ENCODE results near the gene NCBP2.
A peak's percentile ranks its signal among the peaks of the same experiment; 100 is the strongest.

Gene NCBP2

DNA sequence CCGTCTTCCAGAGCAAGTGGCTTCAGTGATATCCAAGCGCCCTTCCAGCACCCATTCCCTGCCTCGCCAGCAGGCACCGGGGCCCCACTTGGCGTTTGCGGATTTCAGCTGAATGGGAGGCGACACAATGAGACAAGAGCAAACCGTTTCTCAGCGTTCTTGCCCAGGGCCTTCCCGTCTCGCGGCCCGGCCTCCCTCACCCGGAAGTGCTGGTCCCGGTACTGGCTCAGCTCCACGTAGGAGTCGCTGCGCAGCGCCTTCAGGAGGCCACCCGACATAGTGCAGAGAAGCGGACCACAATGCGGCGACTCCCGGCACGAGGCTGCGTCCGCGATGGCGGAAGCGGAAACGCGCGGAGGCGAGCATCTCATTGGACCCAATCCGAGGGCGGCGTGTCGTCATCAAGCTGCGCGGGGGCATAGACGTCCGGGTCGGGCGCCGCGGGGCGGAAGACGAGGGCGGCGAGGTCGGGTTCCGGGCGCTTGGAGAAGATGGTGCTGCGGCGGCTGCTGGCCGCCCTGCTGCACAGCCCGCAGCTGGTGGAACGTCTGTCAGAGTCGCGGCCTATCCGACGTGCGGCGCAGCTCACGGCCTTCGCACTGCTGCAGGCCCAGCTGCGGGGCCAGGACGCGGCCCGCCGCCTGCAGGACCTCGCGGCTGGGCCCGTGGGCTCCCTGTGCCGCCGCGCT, at the start of gene NCBP2:
NCBP2 (minus strand) TSS at position 303 of the 689 bp plus-strand sequence; CDS start at position 278, 25 bp downstream.
- DNase-seq (ENCODE audit: low read depth): peak; percentile 95

DNA sequence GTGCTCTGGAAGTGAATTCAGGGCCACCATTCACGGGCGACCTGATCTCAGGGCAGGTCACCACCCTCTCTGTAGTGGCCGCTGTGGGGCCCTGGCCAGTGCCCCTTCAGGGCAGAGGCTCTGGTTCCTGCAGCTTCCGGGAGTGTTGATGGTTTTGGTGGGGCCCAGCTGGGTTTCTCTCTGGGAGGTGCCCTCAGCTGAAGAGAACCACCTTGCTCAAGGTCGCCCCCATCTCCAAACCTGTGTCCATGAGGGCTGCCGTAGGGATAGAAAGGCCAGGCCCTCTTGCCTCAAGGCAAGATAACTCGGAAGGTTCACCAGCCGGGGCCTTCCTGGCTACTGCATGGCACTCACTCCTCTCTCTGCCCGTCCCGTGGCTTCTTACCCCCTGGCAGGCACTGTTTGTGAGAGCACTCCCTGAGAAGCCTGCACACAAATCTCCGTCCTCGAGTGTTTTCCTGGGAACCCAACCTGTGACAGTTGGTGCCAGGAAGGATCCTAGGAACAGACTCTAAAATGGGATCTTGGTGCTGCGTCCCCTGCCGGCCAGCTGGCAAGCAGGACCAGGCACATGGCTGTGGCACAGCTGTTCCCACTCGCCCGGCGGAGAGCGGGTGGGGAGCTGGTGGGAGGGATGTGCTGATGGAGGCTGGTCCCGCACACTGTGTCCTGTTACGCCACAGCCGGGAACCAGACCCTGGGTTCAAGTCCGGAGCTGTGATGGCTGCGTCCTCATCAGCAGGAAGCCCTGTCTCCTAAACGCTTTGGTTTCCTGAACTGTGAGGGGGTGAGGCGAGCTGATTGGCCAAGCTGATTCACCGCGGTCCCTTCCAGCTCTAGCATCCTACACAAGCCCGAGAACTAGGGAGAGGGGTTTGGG, 49.5 kb upstream of the NCBP2 start:
- DNase-seq (ENCODE audit: low read depth): no peak

DNA sequence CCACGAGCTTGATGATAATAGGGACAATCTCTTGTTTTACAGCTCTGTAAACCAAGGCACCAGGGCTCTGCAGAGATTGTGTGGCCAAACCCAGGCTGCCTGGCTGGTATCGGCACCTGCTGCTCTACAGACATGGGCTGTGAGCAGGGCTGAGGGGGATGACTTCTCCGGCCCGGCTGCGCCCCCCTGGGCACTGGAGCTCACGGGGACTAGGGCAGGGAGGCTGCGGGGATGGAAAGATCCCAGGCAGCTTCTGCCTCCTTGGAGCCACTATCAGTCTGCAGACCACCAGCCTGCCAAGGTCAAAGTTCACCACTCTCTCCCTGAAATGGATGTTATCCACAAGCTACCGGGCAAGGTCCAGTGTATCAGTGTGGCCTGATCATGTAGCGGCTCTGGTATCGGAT, 48.3 kb upstream of the NCBP2 start:
- DNase-seq (ENCODE audit: low read depth): no peak

DNA sequence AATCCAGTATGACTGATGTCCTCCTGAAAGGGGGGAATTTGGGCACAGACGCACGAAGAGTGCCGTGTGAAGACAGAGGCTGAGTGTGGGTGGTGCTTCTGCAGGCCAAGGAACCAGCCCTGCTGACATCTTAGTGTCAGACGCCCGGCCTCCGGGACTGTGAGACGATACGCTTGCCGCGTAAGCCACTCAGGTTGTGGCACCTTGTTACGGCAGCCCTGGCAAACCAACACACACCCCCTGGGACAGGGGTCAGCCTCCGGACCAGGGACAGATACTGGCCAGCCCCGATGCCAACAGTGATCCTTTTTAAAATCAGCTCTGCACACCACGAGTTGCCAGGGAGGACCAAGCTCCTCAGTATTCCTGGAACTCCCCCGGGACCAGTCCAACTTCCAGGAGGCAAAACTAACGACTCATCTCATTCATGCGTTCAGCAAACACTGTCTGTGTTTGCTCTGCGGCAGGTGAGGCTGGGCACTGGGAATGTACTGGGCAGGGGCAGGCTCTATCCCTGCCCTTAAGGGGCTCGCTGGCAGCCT, 47.5 kb upstream of the NCBP2 start:
- DNase-seq (ENCODE audit: low read depth): no peak

DNA sequence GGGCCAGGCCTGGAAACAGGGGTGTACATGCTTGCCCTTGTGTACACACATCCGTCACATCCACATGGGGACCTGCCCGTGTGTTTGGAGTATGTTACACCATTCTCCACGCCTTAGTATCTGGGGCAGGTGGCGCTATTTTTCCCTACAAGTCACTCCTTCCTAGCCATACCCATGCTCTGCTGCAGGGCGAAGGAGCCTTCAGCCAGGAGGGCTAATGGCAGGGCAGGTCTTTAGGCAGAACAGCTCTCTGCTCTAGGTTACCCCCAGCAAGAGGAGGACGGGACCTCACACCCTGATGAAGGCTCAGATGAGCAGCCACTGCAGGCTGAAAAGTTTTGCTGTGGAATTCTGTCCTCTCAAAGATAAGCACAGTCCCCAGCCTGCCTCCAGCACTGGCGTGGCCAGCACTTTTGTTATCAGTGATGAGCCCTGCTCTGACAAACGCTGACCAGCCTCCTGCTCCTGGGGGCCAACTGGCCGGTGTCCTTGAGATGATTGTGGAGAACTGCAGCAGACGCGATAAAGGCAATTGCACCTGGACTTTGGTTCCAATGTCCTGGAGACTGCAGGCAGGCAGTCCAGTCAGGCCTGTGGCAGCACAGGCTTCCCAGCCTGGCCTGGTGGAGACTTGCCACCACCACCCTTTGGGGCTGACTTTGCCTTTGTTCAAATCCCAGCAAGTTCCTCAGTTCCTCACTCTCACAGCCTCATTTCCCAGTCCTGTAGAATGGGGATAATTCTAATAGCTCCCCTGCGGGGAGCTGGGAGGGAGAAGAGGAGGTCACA, 46.1 kb upstream of the NCBP2 start:
- DNase-seq (ENCODE audit: low read depth): no peak

DNA sequence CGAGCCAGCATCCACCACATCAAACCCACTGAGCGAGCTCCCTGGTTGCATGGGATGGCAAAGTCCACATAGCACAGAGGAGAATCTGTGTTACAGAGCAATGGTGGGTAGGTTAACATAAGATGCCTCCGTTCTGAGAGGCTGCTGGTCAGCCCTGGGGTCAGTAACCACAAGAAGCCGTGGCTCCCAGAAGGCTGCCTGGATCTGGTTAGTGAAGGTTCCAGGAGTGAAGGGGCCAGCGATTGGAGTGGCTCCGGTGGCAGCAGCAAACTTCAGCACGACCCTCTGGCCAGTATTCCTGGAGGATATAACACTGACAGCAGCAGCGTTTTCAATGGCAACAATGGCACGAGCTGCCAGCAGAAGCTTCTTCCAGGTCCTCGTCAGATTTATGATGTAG, 44.7 kb upstream of the NCBP2 start:
- DNase-seq (ENCODE audit: low read depth): no peak

DNA sequence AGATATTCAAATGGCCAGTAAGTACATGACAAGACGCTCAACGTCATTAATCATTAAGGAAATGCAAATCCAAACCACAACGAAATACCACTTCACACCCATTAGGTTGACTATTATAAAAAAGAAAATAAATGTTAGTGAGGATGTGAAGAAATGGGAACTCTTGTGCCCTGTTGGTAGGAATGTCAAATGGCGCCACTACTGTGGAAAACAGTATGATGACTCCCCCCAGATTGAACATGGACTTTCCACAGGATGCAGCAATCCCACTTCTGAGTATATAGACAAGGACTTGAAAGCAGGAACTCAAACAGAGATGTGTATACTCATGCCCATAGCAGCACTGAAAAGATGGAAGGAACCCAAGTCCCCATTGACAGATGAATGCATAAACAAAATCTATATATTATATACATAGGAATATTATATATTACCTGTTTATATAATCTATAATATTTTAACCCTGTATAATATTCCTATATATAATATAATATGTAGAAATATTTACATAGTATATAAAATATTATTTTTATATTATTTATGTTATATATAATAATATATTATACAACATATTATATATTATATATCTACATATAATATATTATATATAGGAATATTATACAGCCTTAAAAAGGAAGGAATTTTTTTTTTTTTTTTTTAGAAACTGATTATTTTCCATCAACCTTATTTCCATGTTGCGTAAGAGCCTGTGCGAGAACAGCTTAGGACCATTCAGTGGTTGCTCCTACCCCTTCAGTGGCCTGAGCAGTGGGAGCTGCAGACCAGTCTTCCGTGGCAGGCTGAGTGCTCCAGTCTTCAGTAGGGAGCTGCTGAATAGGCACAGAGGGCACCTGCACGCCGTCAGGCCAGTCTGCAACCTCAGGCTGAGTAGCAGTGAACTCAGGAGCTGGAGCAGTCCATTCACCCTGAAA, 43.9 kb upstream of the NCBP2 start:
- no peak for DNase-seq (ENCODE audit: low read depth)

DNA sequence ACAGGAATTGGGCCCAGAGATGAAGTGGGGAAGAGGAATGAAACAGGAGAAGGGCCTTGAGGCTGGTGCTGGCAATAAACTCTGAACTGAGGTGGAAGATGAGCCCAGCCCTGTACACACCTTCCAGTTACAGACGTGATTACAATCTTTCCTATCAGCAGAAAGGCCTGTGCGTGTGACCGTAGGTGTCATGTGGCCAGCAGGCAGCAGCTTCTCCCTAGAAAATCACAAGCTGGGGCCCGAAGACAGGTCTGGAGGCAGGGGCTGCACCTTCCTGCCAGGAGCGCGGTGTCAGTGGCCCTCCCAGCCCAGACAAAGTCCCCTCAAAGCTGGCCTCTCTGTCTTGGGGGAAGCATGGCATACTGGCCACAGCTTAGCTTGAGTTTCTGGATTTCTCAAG, 43.0 kb upstream of the NCBP2 start:
- DNase-seq (ENCODE audit: low read depth): no peak

DNA sequence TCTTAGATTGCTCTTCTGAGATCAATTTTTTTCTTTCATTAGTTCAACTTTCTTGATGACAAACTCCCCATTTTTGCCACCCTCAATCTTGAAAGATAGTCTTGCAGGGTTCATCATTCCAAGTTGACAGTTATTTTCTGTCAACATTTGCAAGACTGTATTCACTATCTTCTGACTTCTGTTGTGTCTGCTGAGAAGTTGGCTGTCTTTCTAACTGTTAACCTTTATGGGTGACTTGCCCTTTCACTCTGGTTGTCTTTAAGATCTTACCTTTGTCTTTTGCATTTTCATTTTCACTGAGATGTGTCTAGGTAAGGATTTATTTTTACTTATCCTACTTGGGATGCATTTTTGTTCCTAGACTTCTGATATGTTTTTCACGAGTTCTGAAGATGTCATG, 40.9 kb upstream of the NCBP2 start:
- DNase-seq (ENCODE audit: low read depth): no peak

DNA sequence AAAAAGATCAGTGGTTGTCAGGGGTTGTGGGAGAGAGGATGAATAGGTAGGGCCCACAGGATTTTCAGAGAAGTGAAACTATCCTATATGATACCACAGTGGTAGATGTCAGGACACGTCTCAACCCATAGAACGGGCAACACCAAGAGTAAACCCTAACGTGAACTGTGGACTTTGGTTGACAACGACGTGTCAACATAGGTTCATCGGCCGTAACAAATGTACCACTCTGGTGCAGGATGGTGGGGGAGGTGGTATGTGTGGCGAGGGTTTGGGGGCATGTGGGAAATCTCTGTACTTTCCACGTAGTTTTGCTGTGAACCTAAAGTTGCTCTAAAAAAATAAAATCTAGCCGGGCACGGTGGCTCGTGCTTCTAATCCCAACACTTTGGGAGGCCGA, 39.3 kb upstream of the NCBP2 start:
- DNase-seq (ENCODE audit: low read depth): no peak

DNA sequence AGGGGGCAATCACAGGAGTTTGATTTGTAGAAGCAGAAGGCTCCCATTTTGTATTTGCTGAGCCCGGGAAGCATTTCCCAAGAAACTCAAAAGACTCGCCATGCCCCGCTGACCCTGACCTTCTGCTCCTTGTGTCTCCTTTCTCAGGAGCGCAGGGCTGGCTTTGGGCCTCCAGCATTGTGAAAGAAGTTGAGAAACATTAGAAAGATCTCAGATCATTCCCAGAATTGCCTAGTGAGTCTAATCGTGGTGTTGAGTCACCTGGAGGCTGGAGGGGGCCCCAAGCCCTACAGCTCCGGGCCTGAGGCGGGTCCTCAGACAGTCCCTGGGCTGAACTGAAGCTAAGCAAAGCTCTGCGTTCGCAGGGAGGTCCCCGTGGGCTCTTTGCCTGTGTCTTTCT, 37.2 kb upstream of the NCBP2 start:
- DNase-seq (ENCODE audit: low read depth): no peak

DNA sequence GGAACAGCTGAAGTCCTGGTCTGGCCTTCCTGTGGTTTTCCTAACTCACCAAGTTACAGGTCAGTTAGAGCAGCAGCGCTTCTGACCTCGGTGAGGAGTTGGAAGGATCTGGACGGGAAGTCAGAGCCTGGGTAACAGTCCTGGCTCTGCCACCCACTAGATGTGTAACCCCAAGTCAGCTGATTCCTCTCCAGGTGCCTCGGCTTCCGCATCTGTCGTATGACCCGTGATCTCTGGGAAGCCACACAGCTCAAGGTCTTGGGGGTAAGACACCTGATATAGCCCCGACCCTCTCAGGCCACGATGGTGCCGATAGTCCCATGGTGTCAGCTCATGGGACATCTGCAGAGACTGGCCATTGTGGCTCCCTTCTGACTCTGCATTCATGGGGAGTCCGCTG, 34.6 kb upstream of the NCBP2 start:
- DNase-seq (ENCODE audit: low read depth): no peak

DNA sequence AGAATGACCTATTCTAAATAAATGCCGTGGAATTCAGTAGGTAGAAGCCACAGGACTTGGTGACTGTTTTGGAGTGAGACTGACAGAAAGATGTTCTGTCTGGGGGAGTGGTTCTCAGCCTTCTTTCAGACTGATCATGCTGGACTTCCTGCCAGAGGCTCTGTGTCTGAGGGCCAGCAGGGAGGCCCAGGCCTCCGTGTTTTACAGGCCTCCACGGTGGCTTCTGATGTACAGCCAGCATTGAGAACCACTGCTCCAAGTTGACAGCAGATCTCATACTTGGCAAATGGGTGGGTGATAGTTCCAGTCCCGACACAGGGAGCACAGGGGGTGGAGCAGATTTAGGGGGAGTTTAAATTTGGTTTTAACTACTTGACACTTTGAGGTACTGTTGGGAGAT, 33.0 kb upstream of the NCBP2 start:
- no peak for DNase-seq (ENCODE audit: low read depth)

DNA sequence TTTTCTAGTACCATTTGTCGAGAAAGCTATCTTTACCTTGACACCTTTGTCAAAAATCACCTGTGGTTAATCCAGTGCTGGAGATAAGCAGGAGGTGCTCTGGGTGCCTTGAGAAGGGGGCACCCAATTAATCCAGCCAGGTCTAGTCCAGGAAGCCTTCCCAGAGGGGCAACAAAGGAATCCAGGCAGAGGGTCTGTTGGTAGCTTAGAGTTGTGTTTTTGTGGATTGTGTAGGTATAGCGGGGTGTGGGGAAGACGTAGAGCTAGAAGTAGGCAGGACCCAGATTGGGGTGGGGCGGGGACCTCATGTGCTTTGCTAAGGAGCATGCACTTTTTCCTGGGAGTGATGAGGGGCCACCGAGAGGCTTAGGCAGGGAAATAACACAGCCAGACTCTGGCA, 32.3 kb upstream of the NCBP2 start:
- DNase-seq (ENCODE audit: low read depth): no peak

DNA sequence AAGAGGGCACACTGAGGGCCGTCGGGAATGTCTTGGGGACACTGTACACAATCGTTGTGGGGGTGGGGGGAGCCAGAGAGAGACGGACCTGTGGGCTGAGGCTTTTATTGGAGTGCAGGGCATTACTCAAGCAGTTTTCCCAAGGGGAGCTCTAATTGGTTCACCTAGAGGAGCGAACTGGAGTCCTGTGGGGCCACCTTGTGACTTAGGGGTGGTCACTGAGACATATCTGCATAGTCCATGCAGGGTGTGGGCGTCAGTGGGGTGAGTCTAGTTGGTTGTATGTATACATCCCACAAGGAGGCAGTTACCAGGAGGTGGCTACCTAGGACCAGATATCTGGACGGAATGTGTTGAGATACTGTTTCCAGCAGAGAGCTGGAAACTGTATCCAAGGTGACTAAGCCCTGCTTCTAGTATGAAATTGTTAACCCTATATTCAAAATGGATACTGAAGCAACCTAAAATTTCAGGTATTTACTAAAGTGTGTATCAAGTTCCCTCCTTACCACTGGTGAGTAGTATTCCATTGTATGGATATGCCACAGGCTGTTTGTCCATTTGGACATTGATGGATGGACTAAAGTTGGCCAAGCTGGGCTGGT, 28.9 kb upstream of the NCBP2 start:
- DNase-seq (ENCODE audit: low read depth): no peak

DNA sequence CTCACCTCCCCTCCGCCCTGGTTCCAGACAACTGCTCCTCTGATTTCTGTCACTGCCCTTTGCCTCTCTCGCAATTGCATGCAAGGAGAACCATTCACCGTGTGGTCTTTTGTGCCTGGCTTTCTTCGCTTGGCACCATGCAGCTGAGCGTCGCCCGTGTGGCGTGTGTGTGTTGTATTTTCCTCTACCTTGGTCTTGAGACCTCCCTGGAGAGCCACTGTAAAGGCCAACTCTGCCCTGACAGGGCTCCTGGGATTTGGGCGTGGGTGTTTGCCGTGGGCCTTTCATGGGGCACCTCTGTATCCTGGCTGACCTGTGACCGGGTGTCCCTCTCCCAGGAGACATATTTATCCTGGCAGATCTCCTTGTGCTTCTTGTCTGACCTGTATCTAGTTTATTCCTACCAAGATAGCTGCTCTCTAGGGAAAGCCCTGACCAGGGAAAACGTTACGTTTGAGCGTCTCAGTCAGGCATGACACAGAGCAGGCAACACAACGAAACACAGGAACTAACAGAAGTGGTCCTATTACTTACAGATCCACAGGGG, 28.3 kb upstream of the NCBP2 start:
- DNase-seq (ENCODE audit: low read depth): no peak

DNA sequence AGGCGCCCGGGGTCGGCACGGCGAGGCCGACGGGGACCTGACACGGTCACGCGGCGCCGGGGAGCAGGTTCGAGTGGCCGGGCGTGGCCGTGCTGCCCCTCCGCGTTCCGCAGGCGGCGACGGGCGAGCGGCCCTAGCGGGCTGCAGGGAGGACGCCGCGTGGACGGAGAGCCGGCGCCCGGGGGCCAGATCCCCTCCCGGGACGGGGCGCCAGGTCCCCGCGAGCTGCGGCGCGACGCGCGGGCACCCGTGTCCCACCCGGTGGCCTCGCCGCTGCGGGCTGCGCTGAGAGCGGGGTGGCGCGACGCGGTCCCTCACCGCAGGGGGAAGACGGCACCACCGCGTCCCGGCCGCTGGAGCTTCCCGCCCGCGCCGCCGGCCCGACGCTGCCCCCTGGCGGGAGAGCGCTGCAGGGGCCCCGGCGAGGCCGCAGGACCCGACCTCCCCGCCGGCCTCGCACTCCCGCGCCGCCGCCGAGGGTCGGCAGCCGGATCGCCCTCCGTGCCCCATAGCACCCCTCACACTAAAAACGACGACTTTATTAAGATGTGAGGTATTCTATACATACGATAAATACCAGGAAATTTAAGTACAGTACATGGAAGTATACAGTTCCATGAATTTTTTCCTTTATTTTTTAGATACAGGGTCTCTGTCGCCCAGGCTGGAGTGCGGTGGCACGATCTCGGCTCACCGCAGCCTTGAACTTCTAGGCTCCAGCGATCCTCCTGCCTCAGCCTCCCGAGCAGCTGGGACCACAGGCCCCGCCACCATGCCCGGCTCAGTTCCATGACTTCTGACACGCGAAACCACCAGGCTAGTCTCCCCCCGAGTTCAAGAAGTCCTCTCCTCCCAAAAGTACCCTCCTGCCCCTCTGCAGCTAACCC, 27.6 kb upstream of the NCBP2 start:
- no peak for DNase-seq (ENCODE audit: low read depth)

DNA sequence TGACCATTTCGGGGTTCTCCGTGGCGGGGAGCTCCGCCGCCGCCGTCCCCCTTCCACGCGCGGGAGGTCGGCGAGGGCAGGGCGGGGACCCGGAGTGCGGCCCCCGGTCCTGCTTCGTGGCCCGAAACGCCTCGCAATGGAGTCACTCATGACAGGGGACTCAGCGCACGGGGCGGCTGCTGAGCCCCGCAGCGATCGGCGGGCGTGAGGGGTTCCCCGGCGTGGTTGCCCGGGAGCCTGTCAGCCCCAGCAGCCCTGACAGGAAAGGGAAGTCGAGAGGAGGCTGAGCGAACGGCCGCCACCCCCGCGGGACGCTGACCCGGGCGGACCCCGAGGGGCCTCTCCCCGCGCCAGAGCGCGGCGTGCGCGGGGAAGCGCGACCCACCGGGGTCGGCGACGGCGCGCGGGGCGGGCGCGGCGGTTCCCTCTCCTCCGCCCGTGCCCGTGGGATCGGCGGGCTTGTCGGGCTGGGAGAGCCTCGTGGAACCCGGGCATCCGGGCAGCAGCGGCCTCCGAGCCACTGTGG, 26.9 kb upstream of the NCBP2 start:
- no peak for DNase-seq (ENCODE audit: low read depth)

All from CMK (cell line).